Esophagus squamous epithelium (tissue), 4 donors: ENCODE data around the gene PFDN1.

Source experiments
- POLR2A ChIP-seq, 4 donors: fragments of 450-650 bp; IDR thresholded peaks; one replicate each; pipeline ENCODE4 v1.6.1; 2017; ENCODE audit warnings: antibody characterized with exemption in 4 of 4, mild to moderate bottlenecking in 4 of 4, moderate library complexity in 3 of 4
- TF ChIP-seq, protein P1 (sequence below), 6 experiments: fragments of 450-650 bp in 4 of 6; fragments of 200-600 bp in 2 of 6; sonication (generic) in 2 of 6; IDR thresholded peaks; one replicate each; pipeline ENCODE4 v1.5.1; 2016 to 2019; ENCODE audit warnings: antibody characterized with exemption in 6 of 6, mild to moderate bottlenecking in 4 of 6, moderate library complexity in 4 of 6

GRCh38 chr5:140208065-140208464 lies 94.8 kb downstream of the PFDN1 start:
- TF ChIP-seq, protein P1, sequence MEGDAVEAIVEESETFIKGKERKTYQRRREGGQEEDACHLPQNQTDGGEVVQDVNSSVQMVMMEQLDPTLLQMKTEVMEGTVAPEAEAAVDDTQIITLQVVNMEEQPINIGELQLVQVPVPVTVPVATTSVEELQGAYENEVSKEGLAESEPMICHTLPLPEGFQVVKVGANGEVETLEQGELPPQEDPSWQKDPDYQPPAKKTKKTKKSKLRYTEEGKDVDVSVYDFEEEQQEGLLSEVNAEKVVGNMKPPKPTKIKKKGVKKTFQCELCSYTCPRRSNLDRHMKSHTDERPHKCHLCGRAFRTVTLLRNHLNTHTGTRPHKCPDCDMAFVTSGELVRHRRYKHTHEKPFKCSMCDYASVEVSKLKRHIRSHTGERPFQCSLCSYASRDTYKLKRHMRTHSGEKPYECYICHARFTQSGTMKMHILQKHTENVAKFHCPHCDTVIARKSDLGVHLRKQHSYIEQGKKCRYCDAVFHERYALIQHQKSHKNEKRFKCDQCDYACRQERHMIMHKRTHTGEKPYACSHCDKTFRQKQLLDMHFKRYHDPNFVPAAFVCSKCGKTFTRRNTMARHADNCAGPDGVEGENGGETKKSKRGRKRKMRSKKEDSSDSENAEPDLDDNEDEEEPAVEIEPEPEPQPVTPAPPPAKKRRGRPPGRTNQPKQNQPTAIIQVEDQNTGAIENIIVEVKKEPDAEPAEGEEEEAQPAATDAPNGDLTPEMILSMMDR (IDR thresholded peaks at IDR 0.05) = no peak
- no peak for TF ChIP-seq POLR2A (IDR thresholded peaks at IDR 0.05)
